NCI-H524 treated with DMSO at 0.1 percent for 48 hours (cell line): ENCODE data around the gene DYSF.
A peak's percentile ranks its signal among the peaks of the same experiment; 100 is the strongest.

ENCODE experiments used
- DNase-seq: peaks from one replicate; lab custom pipeline; 2025; lab: John Stamatoyannopoulos, UW

Gene DYSF

DNA sequence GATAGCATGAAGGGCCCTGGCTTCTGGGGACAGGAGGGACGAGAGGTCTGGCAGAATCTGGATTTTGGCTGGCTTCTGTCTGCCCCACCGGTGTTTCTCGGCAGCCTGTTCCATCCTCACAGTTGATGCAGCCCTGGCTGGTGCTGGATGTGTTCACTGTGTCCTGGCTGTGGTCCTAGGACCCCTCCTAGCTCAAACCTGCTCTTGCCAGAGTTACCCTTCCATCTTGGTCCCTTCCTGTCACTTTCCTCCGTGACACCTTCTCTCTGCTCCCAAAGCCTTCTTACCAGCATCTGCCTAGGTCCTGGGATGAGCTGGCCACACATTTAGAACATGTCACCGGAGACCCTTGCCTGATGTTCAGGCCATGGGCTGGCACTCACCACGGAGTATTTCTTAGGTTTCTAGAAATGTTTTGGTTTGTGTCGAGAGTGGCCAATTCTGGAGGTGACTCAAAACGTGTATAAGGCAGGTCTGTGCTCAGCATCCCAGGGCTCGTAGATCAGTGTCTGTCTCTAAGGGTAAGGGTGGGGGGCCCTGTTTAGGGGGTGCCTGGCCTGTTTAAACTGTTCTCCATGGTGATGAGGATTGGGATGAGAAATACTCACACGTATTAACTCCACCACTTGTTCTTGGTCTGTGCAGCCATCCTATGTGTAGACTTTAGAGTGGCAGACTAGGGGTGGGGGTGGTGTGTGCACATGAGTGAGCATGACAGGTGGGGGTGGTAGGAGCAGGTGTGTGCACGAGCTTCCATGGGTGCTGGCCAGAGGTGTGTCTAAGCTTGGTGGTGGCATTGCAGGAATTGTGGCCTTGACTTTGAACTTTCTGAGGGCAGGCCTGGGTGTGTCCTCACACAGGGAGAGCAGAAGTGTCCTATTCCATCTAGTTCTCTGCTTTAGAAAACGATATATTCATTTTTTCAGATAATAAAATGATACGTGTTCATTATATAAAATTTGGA is 162.7 kb downstream of the DYSF start:
- no peak for DNase-seq

DNA sequence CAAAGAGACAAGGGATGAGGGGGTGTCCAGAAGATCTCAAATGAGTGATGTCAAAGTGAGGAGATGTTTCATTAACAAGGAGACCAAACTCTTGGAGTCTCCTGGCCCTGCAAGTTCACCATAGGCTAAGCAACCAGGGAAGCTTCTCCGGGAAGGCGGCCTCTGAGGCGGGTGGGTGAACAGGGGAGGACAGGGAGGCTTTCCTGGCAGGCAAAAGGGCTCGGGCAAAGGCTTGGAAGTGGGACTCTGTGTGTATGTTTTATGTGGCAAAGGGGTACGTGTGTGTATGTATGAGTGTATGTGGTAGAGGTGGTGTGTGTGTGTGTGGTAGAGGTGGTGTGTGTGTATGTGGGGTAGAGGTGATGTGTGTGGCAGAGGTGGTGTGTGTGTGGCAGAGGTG is 163.9 kb downstream of the DYSF start:
- DNase-seq: no peak

GRCh38 chr2:71618327-71619113 is 165.2 kb downstream of the DYSF start:
- DNase-seq: no peak

DNA sequence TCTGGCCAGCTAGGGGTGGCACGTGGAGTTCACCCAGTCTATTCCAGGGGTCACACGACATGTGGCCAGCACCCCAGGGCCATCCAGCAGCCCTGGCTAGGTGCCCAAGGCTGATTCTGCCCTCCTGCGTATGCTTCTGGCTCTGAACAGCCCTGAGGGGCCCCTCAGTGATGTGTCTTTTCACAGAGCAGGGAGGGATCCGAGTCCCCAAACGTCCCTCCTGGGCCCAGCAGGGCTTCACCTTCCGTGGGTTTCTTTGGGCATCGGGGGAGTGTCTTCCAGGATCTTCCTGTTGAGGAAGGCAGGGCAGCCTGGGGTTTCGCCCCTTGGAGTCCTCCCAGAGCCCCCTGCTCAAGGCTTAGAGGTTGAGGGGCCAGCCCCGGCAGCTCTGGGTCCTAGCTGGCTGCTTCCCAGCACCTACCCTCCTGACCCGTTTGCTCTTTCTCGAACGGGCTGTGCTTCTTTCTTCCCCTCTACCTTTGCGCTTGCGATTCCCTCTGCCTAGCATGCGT is 165.9 kb downstream of the DYSF start:
- no peak for DNase-seq

DNA sequence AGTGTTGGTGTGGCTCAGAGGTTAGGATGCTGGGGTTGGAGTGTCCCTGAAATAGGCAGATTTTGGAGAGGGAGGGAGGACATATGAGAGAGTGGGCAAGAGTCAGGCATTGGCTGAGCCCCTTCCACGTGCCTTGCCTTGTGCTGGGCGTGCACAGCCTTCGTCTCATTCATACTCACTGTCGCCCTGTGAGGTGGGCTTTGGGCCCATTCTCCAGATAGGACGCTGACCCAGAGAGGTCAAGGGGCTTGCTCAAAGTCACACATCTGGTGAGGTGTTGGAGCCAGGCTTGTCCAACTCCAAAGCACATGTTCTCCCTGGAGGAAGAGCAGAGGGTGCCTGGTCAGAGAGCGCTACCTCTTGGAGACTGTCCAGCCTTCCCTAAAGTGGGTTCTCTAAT is 166.8 kb downstream of the DYSF start:
- no peak for DNase-seq

- DNase-seq: no peak
These were observed 167.5 kb downstream of the DYSF start for GRCh38 chr2:71620851-71621251.

DNA sequence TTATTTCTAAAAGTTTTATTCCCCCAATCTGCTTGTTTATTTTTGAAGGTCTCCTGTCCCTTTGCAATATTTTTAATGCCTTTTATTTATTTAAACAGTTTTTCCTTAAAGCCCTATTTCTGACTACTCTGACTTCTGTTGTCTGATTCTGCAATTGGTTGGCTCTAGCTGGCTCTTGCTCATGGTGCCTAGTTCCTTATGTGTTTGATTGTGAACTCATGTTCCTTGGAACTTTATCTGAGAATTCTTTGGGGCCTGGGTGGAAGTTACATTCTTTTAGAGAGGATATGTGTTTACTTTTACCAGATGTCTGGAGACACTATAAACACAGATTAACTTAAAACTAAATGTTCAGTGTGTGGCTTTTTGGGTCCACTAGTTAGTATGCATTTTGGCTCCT is 175.9 kb downstream of the DYSF start:
- no peak for DNase-seq

- no peak for DNase-seq
These were observed 176.6 kb downstream of the DYSF start for GRCh38 chr2:71629771-71630453.

DNA sequence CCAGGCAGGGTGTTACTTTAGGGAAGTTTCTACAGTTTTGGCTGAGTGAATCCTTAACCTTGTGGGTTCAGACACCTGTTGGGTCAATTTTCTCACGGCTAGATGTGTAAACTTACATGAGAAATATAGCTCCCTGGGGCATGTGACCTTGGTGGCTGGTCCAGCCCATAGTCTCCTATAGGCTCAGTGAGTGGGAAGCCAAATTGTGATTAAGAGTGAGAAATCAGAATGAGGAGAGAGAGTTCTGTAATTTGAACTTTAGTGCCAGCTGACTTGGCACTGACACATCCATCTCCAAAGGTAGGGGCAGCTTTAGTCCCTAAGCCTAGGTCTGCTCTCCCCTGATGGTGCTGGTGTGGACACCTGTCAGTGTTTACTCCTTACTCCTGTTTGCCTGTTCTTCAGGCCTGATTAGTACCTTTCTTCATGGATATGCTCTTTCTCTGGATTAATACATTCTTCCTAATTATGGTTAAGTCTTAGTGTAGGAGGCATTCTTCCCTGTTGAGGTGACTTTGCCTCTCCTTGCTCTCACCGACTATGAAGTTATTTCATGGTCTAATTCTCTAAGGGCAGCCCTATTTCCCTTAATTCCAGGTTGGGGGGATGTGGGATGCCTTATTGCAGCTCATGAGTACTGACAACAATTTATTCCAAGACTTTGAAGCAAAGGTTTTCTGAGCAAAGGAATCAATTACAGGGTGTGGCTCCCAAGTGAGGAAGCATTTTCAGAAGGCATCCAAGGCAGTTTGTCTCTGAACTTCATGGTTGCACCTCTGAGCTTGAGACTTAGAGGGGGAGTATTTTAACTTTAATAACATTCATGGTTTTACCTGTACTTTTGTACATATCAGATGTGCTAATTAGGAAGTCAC is 177.3 kb downstream of the DYSF start:
- DNase-seq: no peak

DNA sequence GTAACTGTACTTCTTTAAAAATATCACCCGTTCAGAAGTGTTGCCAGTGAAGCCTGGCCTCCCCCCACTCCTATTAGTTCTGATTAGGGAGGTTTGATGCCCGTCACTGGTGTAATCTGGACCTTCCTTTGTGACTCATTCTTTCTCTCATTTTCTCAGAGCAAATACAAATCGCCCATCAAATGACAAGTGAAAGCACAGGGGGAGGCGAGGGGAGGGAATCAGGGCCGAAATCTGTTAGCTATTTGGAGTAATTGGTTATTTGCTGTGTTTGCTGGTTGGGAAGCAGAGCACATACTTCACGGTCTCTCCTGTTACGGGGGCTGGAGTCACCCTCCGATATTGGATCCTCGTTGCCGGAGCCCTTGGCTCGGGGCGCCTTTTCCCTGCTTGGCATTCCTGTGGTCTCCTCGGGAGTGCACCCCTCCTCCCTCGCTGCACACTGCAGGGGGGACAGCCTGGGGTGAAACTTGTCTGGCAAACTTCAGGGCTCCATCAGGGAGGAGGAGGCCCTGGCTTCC is 178.1 kb downstream of the DYSF start:
- no peak for DNase-seq

GRCh38 chr2:71633086-71633485 is 179.7 kb downstream of the DYSF start:
- DNase-seq: no peak

DNA sequence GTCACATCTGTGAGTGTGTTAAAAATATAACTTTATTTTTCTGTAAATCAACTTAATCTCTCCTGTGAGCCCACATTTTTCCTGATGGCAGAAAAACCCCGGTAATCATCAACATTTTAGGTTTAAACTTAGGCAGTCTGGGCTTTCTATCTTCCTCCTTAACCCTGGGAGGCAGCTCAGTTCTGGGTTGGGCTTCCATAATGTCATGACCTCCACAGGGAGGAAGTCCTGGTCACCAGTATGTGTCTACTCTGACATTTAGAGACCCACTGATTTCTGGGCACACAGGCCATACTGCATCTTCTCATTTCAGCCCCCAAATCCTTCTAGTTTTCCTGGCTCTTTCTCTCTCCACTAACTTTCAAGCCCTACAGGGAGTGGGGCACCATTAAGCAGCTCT is 181.2 kb downstream of the DYSF start:
- DNase-seq: no peak

DNA sequence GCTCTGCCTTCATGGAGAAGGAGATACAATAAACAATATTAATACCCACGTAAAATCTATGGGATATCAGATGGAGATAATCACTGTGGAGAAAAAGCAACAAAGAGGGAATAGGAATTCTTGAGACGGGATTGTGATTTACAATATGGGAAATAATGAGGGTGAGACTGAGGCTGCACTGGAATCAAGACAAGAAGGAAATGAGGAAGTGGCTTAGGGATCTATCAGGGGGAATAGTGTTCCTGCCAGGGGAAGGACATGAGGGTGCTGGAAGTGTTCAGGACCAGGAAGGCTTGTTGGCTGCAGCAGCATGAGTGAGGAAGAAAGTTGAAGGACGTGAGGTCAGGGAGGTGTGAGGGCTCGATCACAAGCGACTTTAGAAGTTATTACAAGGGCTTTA is 182.4 kb downstream of the DYSF start:
- no peak for DNase-seq

DNA sequence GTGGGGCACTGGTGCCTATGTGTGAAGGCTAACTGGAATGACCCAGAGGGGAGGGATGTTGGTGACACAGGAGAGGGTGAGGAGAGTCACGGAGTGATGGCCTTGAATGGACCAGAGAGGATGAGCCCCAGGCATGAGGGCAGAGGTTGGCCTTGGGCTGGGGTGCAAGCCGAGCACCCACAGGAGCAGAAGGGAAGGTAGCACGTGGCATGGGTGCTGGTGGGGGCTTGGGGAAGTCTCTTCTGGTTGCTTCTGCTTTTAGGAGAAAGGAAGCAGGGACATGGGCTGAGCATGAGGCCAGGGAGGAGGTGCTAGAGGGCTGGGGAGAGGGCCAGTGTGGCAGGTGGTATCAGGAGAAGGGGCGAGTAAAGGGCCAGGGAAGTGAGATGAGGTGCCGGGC is 183.8 kb downstream of the DYSF start:
- DNase-seq: no peak

DNA sequence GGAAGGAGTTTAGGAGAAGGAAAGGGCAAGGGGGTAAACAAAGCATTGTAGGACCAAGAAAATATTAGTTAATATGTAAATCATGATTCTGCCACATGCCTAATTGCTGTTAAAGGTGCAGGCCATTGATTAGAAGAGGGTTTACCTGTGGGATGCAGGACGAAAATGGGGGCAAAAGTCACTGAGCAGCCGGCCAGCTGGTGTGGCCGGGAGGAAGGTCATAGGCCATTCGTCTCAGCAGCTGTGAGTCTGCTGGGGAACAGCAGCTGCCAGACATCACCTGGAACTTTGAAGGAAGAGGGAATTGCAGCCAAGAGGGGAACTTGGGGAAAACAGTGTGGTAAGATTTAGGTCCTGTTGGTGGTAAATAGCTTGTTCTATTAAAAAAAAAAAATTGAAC is 184.4 kb downstream of the DYSF start:
- no peak for DNase-seq

DNA sequence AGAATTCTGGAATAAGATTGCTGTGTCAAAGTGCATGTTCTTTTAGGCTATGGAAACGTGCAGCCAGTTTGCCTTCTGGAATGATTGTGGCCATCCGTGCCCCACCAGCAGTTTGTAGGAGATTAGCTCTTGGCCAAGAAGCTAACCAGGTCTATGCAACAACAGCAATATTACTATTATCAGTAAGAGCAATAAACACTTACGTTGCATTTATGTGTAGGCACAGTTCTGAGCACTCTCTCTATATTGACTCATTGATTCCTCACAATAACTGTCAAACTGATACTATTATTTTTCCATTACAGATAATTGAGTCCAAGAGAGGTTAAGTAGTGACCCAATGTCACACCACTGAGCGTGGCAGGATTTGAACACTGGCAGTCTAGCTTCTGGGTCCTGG is 186.4 kb downstream of the DYSF start:
- no peak for DNase-seq

- DNase-seq: peak; percentile 65
These were observed 187.1 kb downstream of the DYSF start for GRCh38 chr2:71640489-71640888.

- no peak for DNase-seq
These were observed 190.5 kb downstream of the DYSF start for GRCh38 chr2:71643674-71644357.

- no peak for DNase-seq
These were observed 192.7 kb downstream of the DYSF start for GRCh38 chr2:71646028-71646427.

DNA sequence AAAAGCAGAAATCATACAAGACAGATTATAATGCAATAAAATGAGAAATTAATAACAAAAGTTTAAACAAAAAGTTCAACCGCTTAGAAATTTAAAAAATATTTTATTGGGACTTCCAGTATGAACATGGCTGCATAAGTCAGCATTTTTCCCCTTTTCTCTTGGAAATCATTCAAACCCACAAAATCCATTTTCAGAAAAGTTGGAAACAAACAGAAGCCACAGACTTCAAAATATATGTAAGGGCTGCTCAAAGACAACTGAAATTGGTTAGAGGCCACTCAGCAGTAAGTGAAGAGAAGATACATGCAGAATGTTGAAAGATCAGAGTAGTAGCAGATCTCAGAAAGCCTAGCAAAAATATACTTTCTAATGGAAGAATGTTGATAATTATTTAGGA is 194.0 kb downstream of the DYSF start:
- DNase-seq: no peak

GRCh38 chr2:71655498-71655897 is 202.1 kb downstream of the DYSF start:
- DNase-seq: no peak
